Fibroblast of lung (primary cell): ENCODE results near the gene ITIH4. TPM values are rescaled to one million over a fixed set of nuclear protein-coding genes. Genes with fewer than 3 reads are reported as not detected.

Source experiments
- DNase-seq, 2 donors: peaks; one replicate each; pipeline versions ENCODE4 v3.0.0 to v3.0.0-alpha.2; 2010; ENCODE audit warnings: low read depth in 2 of 2
- H2AFZ ChIP-seq: 2 replicates; pipeline ENCODE4 v1.5.1; 2012; ENCODE audit warnings: low read length, control low read depth, inconsistent platforms
- H3K27ac ChIP-seq: 2 replicates; pipeline ENCODE4 v1.5.1; 2011; ENCODE audit warnings: low read length, control low read depth; ENCODE audit not compliant: insufficient read depth
- H3K27me3 ChIP-seq: 2 replicates; pipeline ENCODE4 v1.5.1; 2011; ENCODE audit warnings: mild to moderate bottlenecking, low read length; ENCODE audit not compliant: control insufficient read depth, insufficient read depth
- H3K36me3 ChIP-seq: 2 replicates; pipeline ENCODE4 v1.5.1; 2011; ENCODE audit warnings: low read length; ENCODE audit not compliant: control insufficient read depth, insufficient read depth
- H3K4me1 ChIP-seq: 2 replicates; pipeline ENCODE4 v1.5.1; 2011; ENCODE audit warnings: low read length; ENCODE audit not compliant: control insufficient read depth, insufficient read depth; ENCODE audit errors: extremely low read depth
- H3K4me2 ChIP-seq: 2 replicates; pipeline ENCODE4 v1.5.1; 2011; ENCODE audit warnings: low read length, control low read depth; ENCODE audit not compliant: insufficient read depth; ENCODE audit errors: extremely low read depth
- H3K4me3 ChIP-seq, 4 experiments: fragments of 200-600 bp in 1 of 4; sonication (generic) in 1 of 4; replicated peaks in 1 of 4; 2 replicates each; pipeline ENCODE4 v1.5.1; 2011 to 2016; ENCODE audit warnings: low read length in 4 of 4, low read depth in 3 of 4, mild to moderate bottlenecking in 3 of 4, control low read depth in 2 of 4, inconsistent platforms in 1 of 4, mixed read lengths in 1 of 4; ENCODE audit not compliant: insufficient read depth in 1 of 4; ENCODE audit errors: control extremely low read depth in 1 of 4
- H3K79me2 ChIP-seq: 2 replicates; pipeline ENCODE4 v1.5.1; 2012; ENCODE audit warnings: mild to moderate bottlenecking, low read length, inconsistent platforms; ENCODE audit not compliant: control insufficient read depth, insufficient read depth
- H3K9ac ChIP-seq: 2 replicates; pipeline ENCODE4 v1.5.1; 2011; ENCODE audit warnings: mild to moderate bottlenecking, low read length, control low read depth; ENCODE audit not compliant: insufficient read depth
- H3K9me3 ChIP-seq: 2 replicates; pipeline ENCODE4 v1.5.1; 2012; ENCODE audit warnings: low read depth, low read length; ENCODE audit not compliant: control insufficient read depth, insufficient read depth
- H4K20me1 ChIP-seq: 2 replicates; pipeline ENCODE4 v1.5.1; 2011; ENCODE audit warnings: low read length; ENCODE audit not compliant: control insufficient read depth, insufficient read depth; ENCODE audit errors: extremely low read depth
- EZH2 ChIP-seq: IDR thresholded peaks from 2 replicates; pipeline ENCODE4 v1.5.1; 2012; ENCODE audit warnings: low read length, control low read depth, mild to moderate bottlenecking; ENCODE audit errors: missing control alignments
- polyA plus RNA-seq, 2 donors: library from polyadenylated mRNA; depleted of rRNA in 1 of 2; stranded (reverse) in 1 of 2; unstranded in 1 of 2; fragments of >200 nt; gene quantifications; 2 replicates each; pipeline ENCODE4 v1.2.1, GENCODE V29; 2011 to 2012; ENCODE audit warnings: missing spikeins in 1 of 2
- total RNA-seq: library from RNA; depleted of rRNA; stranded (reverse); fragments of >200 nt; gene quantifications from 2 replicates; pipeline ENCODE4 v1.2.1, GENCODE V29; 2014
- TF ChIP-seq, protein P1 (sequence below), 2 donors: IDR thresholded peaks in 1 of 2; conservative IDR thresholded peaks in 1 of 2; 1 replicate in 1 of 2; 2 replicates in 1 of 2; pipeline ENCODE4 v1.5.1; 2011 to 2012; ENCODE audit warnings: low read length in 2 of 2, control low read depth in 1 of 2, inconsistent platforms in 1 of 2, low read depth in 1 of 2, mild to moderate bottlenecking in 1 of 2

The ITIH4 gene
- total and polyA plus RNA-seq, 2 donors (not counting 1 experiment from before 2014, with no cell fraction given) = 1.1 to 2.6 TPM

- DNase-seq = no peak
- TF ChIP-seq EZH2 = no peak
- TF ChIP-seq, protein P1, sequence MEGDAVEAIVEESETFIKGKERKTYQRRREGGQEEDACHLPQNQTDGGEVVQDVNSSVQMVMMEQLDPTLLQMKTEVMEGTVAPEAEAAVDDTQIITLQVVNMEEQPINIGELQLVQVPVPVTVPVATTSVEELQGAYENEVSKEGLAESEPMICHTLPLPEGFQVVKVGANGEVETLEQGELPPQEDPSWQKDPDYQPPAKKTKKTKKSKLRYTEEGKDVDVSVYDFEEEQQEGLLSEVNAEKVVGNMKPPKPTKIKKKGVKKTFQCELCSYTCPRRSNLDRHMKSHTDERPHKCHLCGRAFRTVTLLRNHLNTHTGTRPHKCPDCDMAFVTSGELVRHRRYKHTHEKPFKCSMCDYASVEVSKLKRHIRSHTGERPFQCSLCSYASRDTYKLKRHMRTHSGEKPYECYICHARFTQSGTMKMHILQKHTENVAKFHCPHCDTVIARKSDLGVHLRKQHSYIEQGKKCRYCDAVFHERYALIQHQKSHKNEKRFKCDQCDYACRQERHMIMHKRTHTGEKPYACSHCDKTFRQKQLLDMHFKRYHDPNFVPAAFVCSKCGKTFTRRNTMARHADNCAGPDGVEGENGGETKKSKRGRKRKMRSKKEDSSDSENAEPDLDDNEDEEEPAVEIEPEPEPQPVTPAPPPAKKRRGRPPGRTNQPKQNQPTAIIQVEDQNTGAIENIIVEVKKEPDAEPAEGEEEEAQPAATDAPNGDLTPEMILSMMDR (conservative IDR thresholded peaks at IDR 0.05 in 1 of 2, IDR thresholded peaks at IDR 0.05 in 1 of 2; ENCODE audit: low read depth in 1 of 2, low read length in 2 of 2) = no peak
- H3K79me2 ChIP-seq = no peaks in the 10 kb centered on the region
Observed at GRCh38 chr3:52879090-52879489, 48.6 kb upstream of the ITIH4 start.

GRCh38 chr3:52877085-52877484, 46.6 kb upstream of the ITIH4 start:
- Histone ChIP-seq H4K20me1 (no peaks in the 10 kb centered on the region), H3K4me2 (no peak overlapping the region), H3K9ac (no peak overlapping the region), H3K27ac (no peak overlapping the region), H3K4me3 (no peak overlapping the region), H3K36me3 (peaks cover 3% of the 10 kb centered on the region), H3K4me1 (no peaks in the 10 kb centered on the region), H3K79me2 (no peaks in the 10 kb centered on the region), H3K9me3 (no peaks in the 10 kb centered on the region), H3K27me3 (no peaks in the 10 kb centered on the region), H2AFZ (no peak overlapping the region)
- DNase-seq = no peak
- TF ChIP-seq, protein P1 (conservative IDR thresholded peaks at IDR 0.05 in 1 of 2, IDR thresholded peaks at IDR 0.05 in 1 of 2; ENCODE audit: low read depth in 1 of 2, low read length in 2 of 2) = no peak
- no peak for TF ChIP-seq EZH2

More at GRCh38 chr3:52879090-52879489, 48.6 kb upstream of the ITIH4 start:
- Histone ChIP-seq H3K27ac (no peak overlapping the region), H3K4me1 (no peaks in the 10 kb centered on the region), H3K4me3 (no peak overlapping the region), H3K9ac (no peak overlapping the region), H2AFZ (no peak overlapping the region), H3K4me2 (no peak overlapping the region), H4K20me1 (no peaks in the 10 kb centered on the region), H3K27me3 (no peaks in the 10 kb centered on the region), H3K9me3 (no peaks in the 10 kb centered on the region), H3K36me3 (peaks cover 3% of the 10 kb centered on the region)

DNA sequence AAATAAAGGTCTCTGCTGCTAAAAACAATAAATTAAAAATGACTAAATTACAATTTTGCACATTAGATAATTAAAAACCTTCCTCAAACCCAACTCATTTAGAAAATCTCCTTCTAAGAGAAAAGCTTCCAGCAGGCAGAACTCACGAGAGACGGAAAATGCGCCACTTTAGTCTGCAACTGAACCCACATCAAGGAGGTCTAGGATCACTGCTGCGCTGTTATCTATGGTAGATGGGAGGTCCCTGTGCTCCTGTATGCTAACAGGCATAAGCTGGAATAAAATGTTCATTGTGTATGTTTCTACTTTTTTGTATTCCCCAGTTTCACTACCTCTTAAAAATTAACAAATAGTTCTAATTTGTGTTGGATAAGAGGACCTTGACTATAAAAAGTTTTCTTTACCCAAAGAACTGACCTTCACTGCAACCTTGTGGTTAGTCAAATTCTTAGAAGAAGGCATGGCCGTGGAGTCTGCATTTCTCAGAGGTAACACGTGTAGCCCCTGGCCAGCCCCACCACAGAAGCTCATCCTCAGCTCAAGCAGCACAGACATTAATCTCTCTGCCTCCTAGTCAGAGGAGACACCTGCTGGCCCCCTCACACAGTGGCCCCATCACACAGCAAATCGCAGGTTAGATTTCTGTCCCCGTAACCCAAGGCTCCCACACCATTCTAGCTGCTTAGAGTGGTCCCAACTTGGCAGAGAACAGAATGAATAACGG, 44.6 kb upstream of the ITIH4 start:
- Histone ChIP-seq H4K20me1 (no peaks in the 10 kb centered on the region), H2AFZ (no peak overlapping the region)

More for the DNA sequence above, 44.6 kb upstream of the ITIH4 start:
- TF ChIP-seq EZH2 = no peak
- TF ChIP-seq, protein P1 (conservative IDR thresholded peaks at IDR 0.05 in 1 of 2, IDR thresholded peaks at IDR 0.05 in 1 of 2; ENCODE audit: low read depth in 1 of 2, low read length in 2 of 2) = no peak
- Histone ChIP-seq H3K36me3 (peaks cover 2% of the 10 kb centered on the region), H3K4me3 (no peak overlapping the region), H3K9me3 (no peaks in the 10 kb centered on the region), H3K9ac (no peak overlapping the region), H3K27ac (no peak overlapping the region), H3K79me2 (no peaks in the 10 kb centered on the region), H3K27me3 (no peaks in the 10 kb centered on the region), H3K4me1 (no peaks in the 10 kb centered on the region), H3K4me2 (no peak overlapping the region)
- DNase-seq = no peak
